H1 (cell line): ENCODE data around the gene PIK3R3. TPM values are rescaled to one million over a fixed set of nuclear protein-coding genes. Genes with fewer than 3 reads are reported as not detected.

Experiments used
- CTCF ChIA-PET: fragments of 300-600 bp; sonication (Branson Sonifier 250); formaldehyde crosslinking; loops from one replicate; lab custom pipeline; 2021; ENCODE audit not compliant: partially characterized antibody; lab: Charles Lee
- POLR2A ChIA-PET: fragments of 300-600 bp; sonication (Branson Sonifier 250); formaldehyde crosslinking; loops from one replicate; lab custom pipeline; 2021; ENCODE audit warnings: inconsistent platforms; ENCODE audit not compliant: partially characterized antibody; lab: Charles Lee
- DNase-seq, 2 experiments: peaks; one replicate each; pipeline versions ENCODE4 v3.0.0 to v3.0.0-alpha.2; 2010 to 2022; ENCODE audit warnings: low spot score in 2 of 2, low read depth in 1 of 2, mixed read lengths in 1 of 2
- FAIRE-seq: peaks from 2 replicates; lab custom pipeline; 2011; peaks lifted over from hg19 to GRCh38; lab: Jason Lieb, UNC
- H2AFZ ChIP-seq: 2 replicates; pipeline ENCODE4 v1.8.1; 2012; ENCODE audit warnings: low read length, inconsistent platforms
- H2AK5ac ChIP-seq: 2 replicates; pipeline ENCODE4 v1.6.1; 2013; ENCODE audit warnings: low read depth, low read length
- H2BK120ac ChIP-seq: replicated peaks from 2 replicates; pipeline ENCODE3; 2013; ENCODE audit warnings: low read depth, low read length, inconsistent platforms
- H2BK12ac ChIP-seq: 2 replicates; pipeline ENCODE4 v1.6.1; 2013; ENCODE audit warnings: low read depth, low read length
- H2BK15ac ChIP-seq: 2 replicates; pipeline ENCODE4 v1.6.1; 2013; ENCODE audit warnings: low read length
- H2BK20ac ChIP-seq: 2 replicates; pipeline ENCODE4 v1.6.1; 2013; ENCODE audit warnings: low read length
- H2BK5ac ChIP-seq: 2 replicates; pipeline ENCODE4 v1.6.1; 2013; ENCODE audit warnings: low read depth, low read length
- H3K14ac ChIP-seq: 2 replicates; pipeline ENCODE4 v1.6.1; 2013; ENCODE audit warnings: inconsistent platforms; ENCODE audit not compliant: insufficient read length
- H3K18ac ChIP-seq: 2 replicates; pipeline ENCODE4 v1.6.1; 2013; ENCODE audit warnings: low read length; ENCODE audit errors: extremely low read depth
- H3K23ac ChIP-seq: 2 replicates; pipeline ENCODE4 v1.6.1; 2013; ENCODE audit warnings: inconsistent platforms; ENCODE audit not compliant: insufficient read length
- H3K23me2 ChIP-seq: 2 replicates; pipeline ENCODE4 v1.6.1; 2013; ENCODE audit warnings: low read depth, low read length
- H3K27ac ChIP-seq: 2 replicates; pipeline ENCODE4 v1.6.1; 2011; ENCODE audit warnings: low read depth, low read length, inconsistent platforms
- H3K27me3 ChIP-seq, 4 experiments: replicated peaks in 1 of 4; 1 replicate in 1 of 4; 2 replicates in 3 of 4; pipeline versions ENCODE4 v1.6.1 to v1.8.1; 2011 to 2013; ENCODE audit warnings: low read length in 3 of 4, mild to moderate bottlenecking in 3 of 4, inconsistent platforms in 2 of 4, mixed read lengths in 2 of 4, moderate library complexity in 1 of 4; ENCODE audit not compliant: control insufficient read depth in 3 of 4, insufficient read depth in 3 of 4; ENCODE audit errors: extremely low read depth in 1 of 4
- H3K36me3 ChIP-seq, 4 experiments: 2 replicates each; pipeline versions ENCODE4 v1.6.1 to v1.8.1; 2011 to 2013; ENCODE audit warnings: mild to moderate bottlenecking in 4 of 4, low read length in 3 of 4, moderate library complexity in 2 of 4, control low read depth in 1 of 4, inconsistent platforms in 1 of 4; ENCODE audit not compliant: insufficient read depth in 4 of 4, control insufficient read depth in 2 of 4
- H3K4ac ChIP-seq: replicated peaks from 2 replicates; pipeline ENCODE3; 2013; ENCODE audit warnings: low read length, low read depth, mixed read lengths, inconsistent platforms; ENCODE audit not compliant: insufficient read length
- H3K4me1 ChIP-seq, 4 experiments: replicated peaks in 1 of 4; 1 replicate in 1 of 4; 2 replicates in 3 of 4; pipeline versions ENCODE4 v1.6.1 to v1.8.1; 2011 to 2013; ENCODE audit warnings: low read length in 3 of 4, inconsistent platforms in 2 of 4, mixed read lengths in 1 of 4; ENCODE audit not compliant: insufficient read depth in 4 of 4, control insufficient read depth in 3 of 4
- H3K4me2 ChIP-seq, 2 experiments: 2 replicates each; pipeline versions ENCODE4 v1.6.1 to v1.8.1; 2011 to 2013; ENCODE audit warnings: low read depth in 2 of 2, low read length in 2 of 2, control low read depth in 1 of 2, inconsistent platforms in 1 of 2, mild to moderate bottlenecking in 1 of 2; ENCODE audit not compliant: insufficient read depth in 1 of 2
- H3K4me3 ChIP-seq, 4 experiments: fragments of 200-600, 300-600 bp in 1 of 4; sonication (generic), shearing (Covaris generic), sonication (Bioruptor Twin) in 1 of 4; 2 replicates each; pipeline versions ENCODE4 v1.5.1 to v1.8.1; 2011 to 2016; ENCODE audit warnings: low read length in 4 of 4, low read depth in 3 of 4, control low read depth in 2 of 4, inconsistent platforms in 2 of 4, mild to moderate bottlenecking in 2 of 4, mixed read lengths in 1 of 4, moderate library complexity in 1 of 4; ENCODE audit not compliant: insufficient read depth in 2 of 4; ENCODE audit errors: extremely low read depth in 1 of 4
- H3K56ac ChIP-seq: replicated peaks from 2 replicates; pipeline ENCODE3; 2013; ENCODE audit warnings: low read depth, mild to moderate bottlenecking, mixed read lengths, low read length, inconsistent platforms; ENCODE audit not compliant: insufficient read length
- H3K79me1 ChIP-seq: 2 replicates; pipeline ENCODE4 v1.6.1; 2013; ENCODE audit warnings: low read depth, low read length, control low read depth
- H3K79me2 ChIP-seq, 2 experiments: 2 replicates each; pipeline versions ENCODE4 v1.6.1 to v1.8.1; 2012 to 2013; ENCODE audit warnings: low read length in 2 of 2, mild to moderate bottlenecking in 2 of 2, inconsistent platforms in 1 of 2; ENCODE audit not compliant: insufficient read depth in 2 of 2, control insufficient read depth in 1 of 2
- H3K9ac ChIP-seq, 4 experiments: replicated peaks in 1 of 4; 1 replicate in 1 of 4; 2 replicates in 3 of 4; pipeline versions ENCODE4 v1.6.1 to v1.8.1; 2011 to 2013; ENCODE audit warnings: low read depth in 3 of 4, low read length in 3 of 4, control low read depth in 2 of 4, mild to moderate bottlenecking in 2 of 4, moderate library complexity in 2 of 4, inconsistent platforms in 1 of 4; ENCODE audit errors: extremely low read depth in 1 of 4
- H3K9me3 ChIP-seq, 2 experiments: 2 replicates each; pipeline versions ENCODE4 v1.6.1 to v1.8.1; 2012 to 2013; ENCODE audit warnings: mild to moderate bottlenecking in 2 of 2, moderate library complexity in 2 of 2, control low read depth in 1 of 2, inconsistent platforms in 1 of 2, low read depth in 1 of 2, low read length in 1 of 2, mixed read lengths in 1 of 2; ENCODE audit not compliant: insufficient read depth in 2 of 2
- H4K20me1 ChIP-seq, 2 experiments: replicated peaks in 1 of 2; 2 replicates each; pipeline versions ENCODE3 to v1.8.1; 2011 to 2013; ENCODE audit warnings: inconsistent platforms in 2 of 2, low read length in 2 of 2, mild to moderate bottlenecking in 1 of 2; ENCODE audit not compliant: insufficient read depth in 2 of 2, control insufficient read depth in 1 of 2
- H4K5ac ChIP-seq: 2 replicates; pipeline ENCODE4 v1.6.1; 2013; ENCODE audit warnings: low read length, low read depth, mixed read lengths, inconsistent platforms; ENCODE audit not compliant: insufficient read length
- H4K8ac ChIP-seq: 2 replicates; pipeline ENCODE4 v1.8.0; 2013; ENCODE audit warnings: mild to moderate bottlenecking, moderate library complexity, low read length, inconsistent platforms; ENCODE audit not compliant: insufficient read depth; ENCODE audit errors: extremely low read depth
- H4K91ac ChIP-seq: replicated peaks from 2 replicates; pipeline ENCODE3; 2013; ENCODE audit warnings: low read length, mixed read lengths, inconsistent platforms; ENCODE audit not compliant: insufficient read length
- ATF2 ChIP-seq: IDR thresholded peaks from 2 replicates; pipeline ENCODE4 v1.6.1; 2012; ENCODE audit warnings: low read length, inconsistent platforms
- CBX8 ChIP-seq: fragments of 300-800, 300-1000 bp; sonication (generic); IDR thresholded peaks from 2 replicates; pipeline ENCODE4 v1.7.1; 2016; ENCODE audit warnings: low read depth, low read length, borderline replicate concordance
- CHD2 ChIP-seq: IDR thresholded peaks from 2 replicates; pipeline ENCODE4 v1.6.1; 2012; ENCODE audit warnings: low read length, improper control_type of control experiment
- CREB1 ChIP-seq: IDR thresholded peaks from 2 replicates; pipeline ENCODE4 v1.6.1; 2012; ENCODE audit warnings: inconsistent platforms
- CTCF ChIP-seq, 3 experiments: IDR thresholded peaks; 1 replicate in 2 of 3; 2 replicates in 1 of 3; pipeline versions ENCODE4 v1.5.1 to v1.6.1; 2011; ENCODE audit warnings: low read length in 3 of 3, mild to moderate bottlenecking in 3 of 3, inconsistent platforms in 2 of 3, low read depth in 1 of 3, moderate library complexity in 1 of 3; ENCODE audit not compliant: insufficient read depth in 1 of 3; ENCODE audit errors: control extremely low read depth in 1 of 3
- KDM5A ChIP-seq: fragments of 200-600 bp; IDR thresholded peaks from 2 replicates; pipeline ENCODE4 v1.7.1; 2012; ENCODE audit warnings: mild to moderate bottlenecking, low read length, inconsistent platforms, mixed read lengths
- POU5F1 ChIP-seq: IDR thresholded peaks from 2 replicates; pipeline ENCODE4 v1.6.1; 2011; ENCODE audit warnings: low read depth, mild to moderate bottlenecking, low read length, moderate library complexity
- WGBS, 2 experiments: shearing (Covaris generic) in 1 of 2; methylation state at CpG; one replicate each; pipeline versions ENCODE4 v1.1.6 to v1.1.7; 2013 to 2015; ENCODE audit warnings: low lambda C conversion rate in 2 of 2, mixed read lengths in 2 of 2, inconsistent platforms in 1 of 2, low coverage in 1 of 2, missing lambda C conversion rate in 1 of 2; ENCODE audit not compliant: insufficient replicate concordance in 2 of 2, insufficient coverage in 1 of 2, insufficient read length in 1 of 2; ENCODE audit errors: extremely low coverage in 1 of 2, missing lambda C conversion rate in 1 of 2; 5-methylcytosine and 5-hydroxymethylcytosine counted together
- polyA plus RNA-seq, 7 experiments: library from polyadenylated mRNA; depleted of rRNA in 3 of 7; stranded (reverse) in 5 of 7; unstranded in 2 of 7; fragments of >200 nt in 5 of 7; fragments of 200-250 nt in 2 of 7; gene quantifications; 1 replicate in 5 of 7; 2 replicates in 1 of 7; 4 replicates in 1 of 7; pipeline versions ENCODE4 v1.2.1 to v1.2.3, GENCODE V29; 2011 to 2013; ENCODE audit warnings: missing spikeins in 2 of 7, mixed read lengths in 2 of 7
- total RNA-seq: library from RNA; stranded (reverse); fragmentation: NEBNext Ultra II Directional; extraction: Animal tissue kit (Norgen Biotek cat#: 25700); gene quantifications from 2 replicates; pipeline ENCODE4 v1.2.1, GENCODE V29; 2021

PIK3R3 gene
- total and polyA plus RNA-seq, 2 of the 8 experiments (the other 6 are each of a cell fraction or from before 2014, with no cell fraction given): 5.3 to 13.6 TPM

GRCh38 chr1:46179138-46180081 is 47.0 kb upstream of the PIK3R3 start:
- DNase-seq (peak; percentile 44 to 85), FAIRE-seq (no peak)
- no peak overlapping the region for H2BK5ac ChIP-seq
- no peak overlapping the region for H3K56ac ChIP-seq
- no peaks in the 10 kb centered on the region; a peak in 1 of 7 replicates for H3K27me3 ChIP-seq
- H2BK15ac ChIP-seq: peak overlapping the region; percentile 2; the same call in 1 of the 2 replicates
- no peak overlapping the region for H2BK120ac ChIP-seq
- peaks cover 2 to 15% (median 6%) of the 10 kb centered on the region in 4 experiments for H3K4me1 ChIP-seq
- no peak overlapping the region for H4K5ac ChIP-seq
- peak overlapping the region; percentile 62; the same call in 1 of the 2 replicates for H2BK12ac ChIP-seq
- no peak overlapping the region for H3K9ac ChIP-seq
- no peak overlapping the region for H3K4ac ChIP-seq
- WGBS, 2 experiments: 31% methylated on average over 10 of the region's 10 CpGs; no CpG with 5 or more reads in 1 of the 2 experiments
- H3K23ac ChIP-seq: no peak overlapping the region
- no peak overlapping the region for H4K91ac ChIP-seq
- H3K4me3 ChIP-seq: no peak overlapping the region
- no peaks in the 10 kb centered on the region for H3K79me1 ChIP-seq
- peaks cover 0 to 3% of the 10 kb centered on the region in 2 experiments for H4K20me1 ChIP-seq
- ChIA-PET POLR2A (interaction anchor here (0.9 to 1.4 kb wide), 2 partner anchors 47 to 594 kb away, joined by 3 to 4 read pairs; partner anchors contain the start of gene PIK3R3), CTCF (interaction anchor here (0.6 to 7.3 kb wide), 18 partner anchors 10 to 818 kb away, joined by 3 to 128 read pairs (median 4); no protein-coding TSS in a partner anchor)
- no peaks in the 10 kb centered on the region for H3K79me2 ChIP-seq
- peak overlapping the region; percentile 90 for H2AFZ ChIP-seq
- H3K9me3 ChIP-seq: no peaks in the 10 kb centered on the region
- H4K8ac ChIP-seq: no peak overlapping the region
- peaks cover 2% of the 10 kb centered on the region; the same call in 1 of the 2 replicates for H3K23me2 ChIP-seq
- no peak overlapping the region for H2AK5ac ChIP-seq
- no peak overlapping the region for H3K18ac ChIP-seq
- no peak overlapping the region for H3K4me2 ChIP-seq
- H3K36me3 ChIP-seq: no peaks in the 10 kb centered on the region
- no peak overlapping the region for H3K27ac ChIP-seq
- H2BK20ac ChIP-seq: peak overlapping the region; percentile 86; the same call in 1 of the 2 replicates
- H3K14ac ChIP-seq: no peak overlapping the region
- peak; percentile 62 to 93 (median 87) for TF ChIP-seq CTCF (IDR thresholded peaks at IDR 0.05; ENCODE audit: control extremely low read depth in 1 of 3, insufficient read depth in 1 of 3, low read depth in 1 of 3, low read length in 3 of 3)
- TF ChIP-seq KDM5A: no peak
- TF ChIP-seq CHD2: no peak
- no peak for TF ChIP-seq CREB1
- no peak for TF ChIP-seq POU5F1
- no peak for TF ChIP-seq ATF2
- TF ChIP-seq CBX8: no peak
